Colon (tissue), 2 donors: Measurements from ENCODE around the gene MAST4.

Experiments
- FAIRE-seq: peaks from 2 replicates; lab custom pipeline; 2012; peaks lifted over from hg19 to GRCh38; lab: Jason Lieb, UNC
- donor health status: control.
- donor health status: control.

Gene MAST4

GRCh38 chr5:67192719-67193438 is 596.7 kb downstream of the MAST4 start:
- no peak for FAIRE-seq

- no peak for FAIRE-seq
These were observed 597.2 kb downstream of the MAST4 start for GRCh38 chr5:67193439-67193807.

- FAIRE-seq = no peak
These were observed 598.0 kb downstream of the MAST4 start for GRCh38 chr5:67194166-67194565.

- FAIRE-seq = no peak
These were observed 599.4 kb downstream of the MAST4 start for GRCh38 chr5:67195406-67196275.

GRCh38 chr5:67196537-67197059 is 600.4 kb downstream of the MAST4 start, which contains the start of gene CD180:
TSS of gene CD180 (minus strand) at chr5:67196799. CDS start at chr5:67196641, 158 bp downstream.
- no peak for FAIRE-seq

GRCh38 chr5:67197536-67197935 is 601.3 kb downstream of the MAST4 start:
- FAIRE-seq = no peak

- FAIRE-seq = no peak
These were observed 602.7 kb downstream of the MAST4 start for GRCh38 chr5:67198917-67199316.

GRCh38 chr5:67199859-67200258 is 603.7 kb downstream of the MAST4 start:
- FAIRE-seq = no peak

- no peak for FAIRE-seq
These were observed 604.8 kb downstream of the MAST4 start for GRCh38 chr5:67200809-67201562.

- no peak for FAIRE-seq
These were observed 605.8 kb downstream of the MAST4 start for GRCh38 chr5:67201897-67202549.

- no peak for FAIRE-seq
These were observed 606.6 kb downstream of the MAST4 start for GRCh38 chr5:67202828-67203227.

- FAIRE-seq = no peak
These were observed 607.5 kb downstream of the MAST4 start for GRCh38 chr5:67203701-67204074.

GRCh38 chr5:67204821-67205220 is 608.6 kb downstream of the MAST4 start:
- no peak for FAIRE-seq

- no peak for FAIRE-seq
These were observed 609.8 kb downstream of the MAST4 start for GRCh38 chr5:67205981-67206380.

GRCh38 chr5:67206461-67206860 is 610.3 kb downstream of the MAST4 start:
- FAIRE-seq = no peak

GRCh38 chr5:67206929-67207328 is 610.7 kb downstream of the MAST4 start:
- no peak for FAIRE-seq

- FAIRE-seq = no peak
These were observed 612.2 kb downstream of the MAST4 start for GRCh38 chr5:67208403-67208802.

GRCh38 chr5:67209141-67209771 is 613.1 kb downstream of the MAST4 start:
- no peak for FAIRE-seq

GRCh38 chr5:67211926-67212325 is 615.7 kb downstream of the MAST4 start:
- no peak for FAIRE-seq

- no peak for FAIRE-seq
These were observed 617.8 kb downstream of the MAST4 start for GRCh38 chr5:67214036-67214435.

- FAIRE-seq = no peak
These were observed 618.7 kb downstream of the MAST4 start for GRCh38 chr5:67214707-67215447.
